ENCODE measurements around the gene P2RY6. TPM values are rescaled to one million over a fixed set of nuclear protein-coding genes. Genes with fewer than 3 reads are reported as not detected.

Gene P2RY6
- total and polyA plus RNA-seq, 11 donors, result 0.56 to 17.7 (median 2.0) TPM

- intact Hi-C loops (cut with DNase I), result loop anchor here in 1 of 10 donors (5.0 kb wide), 1 partner anchor 316 kb away; no protein-coding TSS in a partner anchor
- Histone ChIP-seq H3K9me3 (no peaks in the 10 kb centered on the region), H3K36me3 (peaks cover 0 to 31% (median 17%) of the 10 kb centered on the region in 9 donors), H3K27me3 (no peaks in the 10 kb centered on the region), H3K4me3 (no peak overlapping the region), H3K4me1 (peaks cover 0 to 57% (median 22%) of the 10 kb centered on the region in 12 donors), H3K27ac (no peak overlapping the region)
- DNase-seq (no peak), ATAC-seq (no peak)
- WGBS, 4 donors, result 80 to 82% (median 81%) methylated on average over 10 of the region's 10 CpGs
- TF ChIP-seq CTCF (IDR thresholded peaks at IDR 0.05) (no peak), POLR2A (IDR thresholded peaks at IDR 0.05) (no peak)
Measured at GRCh38 chr11:73346186-73346935, 74.2 kb downstream of the P2RY6 start.

GRCh38 chr11:73347067-73347466 is 74.9 kb downstream of the P2RY6 start:
- 85 to 90% (median 88%) methylated on average over 11 to 12 of the region's 12 CpGs for WGBS, 4 donors
- no peak for ATAC-seq

More at GRCh38 chr11:73347067-73347466, 74.9 kb downstream of the P2RY6 start:
- Histone ChIP-seq H3K27me3 (no peaks in the 10 kb centered on the region), H3K9me3 (no peaks in the 10 kb centered on the region), H3K4me3 (no peak overlapping the region), H3K4me1 (peaks cover 0 to 55% (median 23%) of the 10 kb centered on the region in 12 donors), H3K36me3 (peaks cover 0 to 31% (median 17%) of the 10 kb centered on the region in 9 donors), H3K27ac (no peak overlapping the region)
- TF ChIP-seq POLR2A (IDR thresholded peaks at IDR 0.05) (no peak), CTCF (IDR thresholded peaks at IDR 0.05) (no peak)
- DNase-seq, result no peak
- intact Hi-C loops (cut with DNase I), result loop anchor here in 1 of 10 donors (5.0 kb wide), 1 partner anchor 315 kb away; no protein-coding TSS in a partner anchor

Other genes with a start within 250 kb of the P2RY6 start
- gene FCHSD2, start 130.0 kb upstream of the P2RY6 start, total RNA-seq, result 10 to 100 TPM; 15.3 to 61.1 (median 40.3) TPM
- 10 to 100 TPM in 1 of 2 donors, 1 to 10 TPM in 1; 9.9 to 23.8 TPM for gene FCHSD2, start 130.0 kb upstream of the P2RY6 start, polyA plus RNA-seq
- 10 to 100 TPM; 10.2 to 28.3 (median 14.7) TPM for gene P2RY2, start 54.1 kb upstream of the P2RY6 start, total RNA-seq
- gene P2RY2, start 54.1 kb upstream of the P2RY6 start, polyA plus RNA-seq, result 10 to 100 TPM in 1 of 2 donors, 1 to 10 TPM in 1; 8.5 to 20.0 TPM
- 10 to 100 TPM; 47.0 to 83.9 (median 56.5) TPM for gene ARHGEF17, start 35.9 kb downstream of the P2RY6 start, total RNA-seq
- gene ARHGEF17, start 35.9 kb downstream of the P2RY6 start, polyA plus RNA-seq, result 10 to 100 TPM; 27.5 to 60.0 TPM
- 10 to 100 TPM in 1 of 9 donors, 1 to 10 TPM in 8; 1.0 to 13.9 (median 2.6) TPM for gene RELT, start 104.1 kb downstream of the P2RY6 start, total RNA-seq
- 1 to 10 TPM; 1.3 to 7.5 TPM for gene RELT, start 104.1 kb downstream of the P2RY6 start, polyA plus RNA-seq